Measurements from ENCODE around the gene FGGY. TPM values are rescaled to one million over a fixed set of nuclear protein-coding genes. Genes with fewer than 3 reads are reported as not detected.

The FGGY gene
- total RNA-seq, 1 experiment from 2014 or later: 4.7 TPM

DNA sequence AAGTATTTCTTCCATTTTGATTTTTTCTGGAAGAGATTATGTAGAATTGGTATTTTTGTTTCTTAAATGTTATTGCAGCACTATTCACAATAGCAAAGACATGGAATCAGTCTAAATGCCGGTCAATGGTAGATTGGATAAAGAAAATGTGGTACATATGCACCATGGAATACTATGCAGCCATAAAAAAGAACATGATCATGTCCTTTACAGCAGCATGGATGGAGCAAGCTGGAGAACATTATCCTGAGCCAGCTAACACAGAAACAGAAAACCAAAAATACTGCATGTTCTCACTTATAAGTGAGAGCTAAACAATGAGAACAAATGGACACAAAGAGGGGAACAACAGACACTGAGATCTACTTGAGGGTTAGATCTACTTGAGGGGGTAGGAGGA lies 5.4 kb downstream of the FGGY start:
- H3K9me2 ChIP-seq (replicated peaks; ENCODE audit: insufficient read depth, low read length): no peaks in the 10 kb centered on the region
- no peak overlapping the region for H3K4me2 ChIP-seq (ENCODE audit: low read depth, low read length, poor library complexity, severe bottlenecking)
- peaks cover 10% of the 10 kb centered on the region for H3K4me1 ChIP-seq (ENCODE audit: low read length)
- H3K9ac ChIP-seq (ENCODE audit: low read length): no peak overlapping the region
- H3K27me3 ChIP-seq (ENCODE audit: low read length): no peaks in the 10 kb centered on the region
- no peaks in the 10 kb centered on the region for H3K79me2 ChIP-seq (ENCODE audit: low read length)
- peaks cover 8% of the 10 kb centered on the region; the same call in 1 of the 2 replicates for H3K9me3 ChIP-seq (ENCODE audit: low read length)
- no peak overlapping the region for H3K4me3 ChIP-seq (ENCODE audit: low read length)
- H2AFZ ChIP-seq (ENCODE audit: low read length): no peak overlapping the region
- no peak for DNase-seq
- no peaks in the 10 kb centered on the region for H4K20me1 ChIP-seq (ENCODE audit: insufficient read depth, low read depth, low read length)
- no peaks in the 10 kb centered on the region for H3K36me3 ChIP-seq (ENCODE audit: insufficient read depth, low read length)
- H3K27ac ChIP-seq (ENCODE audit: low read length): no peak overlapping the region

DNA sequence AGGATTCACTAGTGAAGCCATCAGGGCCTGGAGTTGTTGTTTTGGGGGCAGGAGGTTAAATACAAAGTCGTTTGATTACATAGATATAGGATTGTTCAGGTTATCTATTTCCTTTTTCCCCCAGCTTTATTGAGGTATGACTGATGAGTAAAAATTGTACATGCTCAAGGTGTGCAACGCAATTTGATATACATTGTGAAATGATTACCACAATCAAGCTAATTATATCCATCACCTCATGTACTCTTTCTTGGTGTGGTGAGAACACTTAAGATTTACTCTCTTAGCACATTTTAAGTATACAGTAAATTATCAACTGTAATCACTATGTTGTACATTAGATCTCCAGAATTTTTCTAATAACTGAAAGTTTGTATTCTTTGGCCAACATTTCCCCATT lies 6.0 kb downstream of the FGGY start:
- no peak overlapping the region for H3K4me3 ChIP-seq (ENCODE audit: low read length)

GRCh38 chr1:59305188-59305587 lies 8.3 kb downstream of the FGGY start:
- H2AFZ ChIP-seq (ENCODE audit: low read length): no peak overlapping the region

More for the DNA sequence above, 6.0 kb downstream of the FGGY start:
- no peaks in the 10 kb centered on the region for H3K27me3 ChIP-seq (ENCODE audit: low read length)
- no peak overlapping the region for H3K27ac ChIP-seq (ENCODE audit: low read length)
- peaks cover 8% of the 10 kb centered on the region; the same call in 1 of the 2 replicates for H3K9me3 ChIP-seq (ENCODE audit: low read length)
- no peak overlapping the region for H3K9ac ChIP-seq (ENCODE audit: low read length)
- H3K4me2 ChIP-seq (ENCODE audit: low read depth, low read length, poor library complexity, severe bottlenecking): no peak overlapping the region
- no peaks in the 10 kb centered on the region for H4K20me1 ChIP-seq (ENCODE audit: insufficient read depth, low read depth, low read length)
- H3K9me2 ChIP-seq (replicated peaks; ENCODE audit: insufficient read depth, low read length): no peaks in the 10 kb centered on the region
- DNase-seq: no peak
- peaks cover 4% of the 10 kb centered on the region for H3K4me1 ChIP-seq (ENCODE audit: low read length)
- no peaks in the 10 kb centered on the region for H3K79me2 ChIP-seq (ENCODE audit: low read length)
- H2AFZ ChIP-seq (ENCODE audit: low read length): no peak overlapping the region
- no peaks in the 10 kb centered on the region for H3K36me3 ChIP-seq (ENCODE audit: insufficient read depth, low read length)

GRCh38 chr1:59307591-59307990 lies 10.7 kb downstream of the FGGY start:
- no peaks in the 10 kb centered on the region for H3K4me1 ChIP-seq (ENCODE audit: low read length)
- no peak overlapping the region for H3K9ac ChIP-seq (ENCODE audit: low read length)
- no peaks in the 10 kb centered on the region for H3K27me3 ChIP-seq (ENCODE audit: low read length)
- H3K79me2 ChIP-seq (ENCODE audit: low read length): no peaks in the 10 kb centered on the region
- no peak for DNase-seq
- peaks cover 8% of the 10 kb centered on the region; the same call in 1 of the 2 replicates for H3K9me3 ChIP-seq (ENCODE audit: low read length)
- no peak overlapping the region for H3K4me2 ChIP-seq (ENCODE audit: low read depth, low read length, poor library complexity, severe bottlenecking)
- no peak overlapping the region for H3K27ac ChIP-seq (ENCODE audit: low read length)
- no peak overlapping the region for H3K4me3 ChIP-seq (ENCODE audit: low read length)
- H3K9me2 ChIP-seq (replicated peaks; ENCODE audit: insufficient read depth, low read length): no peaks in the 10 kb centered on the region
- H2AFZ ChIP-seq (ENCODE audit: low read length): no peak overlapping the region
- H4K20me1 ChIP-seq (ENCODE audit: insufficient read depth, low read depth, low read length): no peaks in the 10 kb centered on the region
- H3K36me3 ChIP-seq (ENCODE audit: insufficient read depth, low read length): no peaks in the 10 kb centered on the region

More at GRCh38 chr1:59305188-59305587, 8.3 kb downstream of the FGGY start:
- Histone ChIP-seq H3K9me2 (replicated peaks; ENCODE audit: insufficient read depth, low read length) (no peaks in the 10 kb centered on the region), H4K20me1 (ENCODE audit: insufficient read depth, low read depth, low read length) (no peaks in the 10 kb centered on the region), H3K36me3 (ENCODE audit: insufficient read depth, low read length) (no peaks in the 10 kb centered on the region), H3K27me3 (ENCODE audit: low read length) (no peaks in the 10 kb centered on the region), H3K27ac (ENCODE audit: low read length) (no peak overlapping the region), H3K4me2 (ENCODE audit: low read depth, low read length, poor library complexity, severe bottlenecking) (no peak overlapping the region), H3K4me1 (ENCODE audit: low read length) (no peaks in the 10 kb centered on the region), H3K79me2 (ENCODE audit: low read length) (no peaks in the 10 kb centered on the region), H3K9ac (ENCODE audit: low read length) (no peak overlapping the region), H3K4me3 (ENCODE audit: low read length) (no peak overlapping the region), H3K9me3 (ENCODE audit: low read length) (peaks cover 8% of the 10 kb centered on the region; the same call in 1 of the 2 replicates)
- DNase-seq: no peak

- Histone ChIP-seq H3K4me2 (ENCODE audit: low read depth, low read length, poor library complexity, severe bottlenecking) (no peak overlapping the region), H3K9me3 (ENCODE audit: low read length) (peaks cover 8% of the 10 kb centered on the region; the same call in 1 of the 2 replicates), H3K9me2 (replicated peaks; ENCODE audit: insufficient read depth, low read length) (no peaks in the 10 kb centered on the region), H4K20me1 (ENCODE audit: insufficient read depth, low read depth, low read length) (no peaks in the 10 kb centered on the region), H3K4me1 (ENCODE audit: low read length) (no peaks in the 10 kb centered on the region), H3K79me2 (ENCODE audit: low read length) (no peaks in the 10 kb centered on the region), H2AFZ (ENCODE audit: low read length) (no peak overlapping the region), H3K4me3 (ENCODE audit: low read length) (no peak overlapping the region), H3K27ac (ENCODE audit: low read length) (no peak overlapping the region), H3K27me3 (ENCODE audit: low read length) (no peaks in the 10 kb centered on the region), H3K36me3 (ENCODE audit: insufficient read depth, low read length) (no peaks in the 10 kb centered on the region), H3K9ac (ENCODE audit: low read length) (no peak overlapping the region)
- no peak for DNase-seq
Measured at GRCh38 chr1:59308839-59309238, 11.9 kb downstream of the FGGY start.

DNA sequence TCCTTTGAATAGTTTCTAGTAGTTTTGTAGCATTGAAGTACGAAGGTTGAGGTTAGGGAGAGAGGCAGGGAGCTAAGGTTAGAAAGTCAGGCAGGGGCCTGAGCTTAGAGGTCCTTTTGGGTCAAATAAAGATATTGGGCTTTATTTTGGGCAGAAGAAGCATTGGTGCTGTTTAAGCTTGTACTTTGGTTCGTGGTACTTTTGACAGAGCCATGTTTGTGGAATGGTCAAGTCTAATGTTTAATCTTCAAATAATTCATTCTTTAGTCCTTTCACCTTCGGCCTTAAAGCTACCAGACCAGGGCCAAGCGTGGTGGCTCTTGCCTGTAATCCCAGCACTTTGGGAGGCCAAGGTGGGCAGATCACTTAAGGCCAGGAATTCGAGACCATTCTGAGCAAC lies 12.5 kb downstream of the FGGY start:
- Histone ChIP-seq H3K4me2 (ENCODE audit: low read depth, low read length, poor library complexity, severe bottlenecking) (no peak overlapping the region), H3K27ac (ENCODE audit: low read length) (no peak overlapping the region), H3K4me1 (ENCODE audit: low read length) (no peaks in the 10 kb centered on the region), H4K20me1 (ENCODE audit: insufficient read depth, low read depth, low read length) (no peaks in the 10 kb centered on the region), H3K9me3 (ENCODE audit: low read length) (peaks cover 7% of the 10 kb centered on the region; the same call in 1 of the 2 replicates), H3K9ac (ENCODE audit: low read length) (no peak overlapping the region), H3K9me2 (replicated peaks; ENCODE audit: insufficient read depth, low read length) (no peaks in the 10 kb centered on the region), H3K4me3 (ENCODE audit: low read length) (no peak overlapping the region), H3K79me2 (ENCODE audit: low read length) (no peaks in the 10 kb centered on the region), H2AFZ (ENCODE audit: low read length) (no peak overlapping the region), H3K27me3 (ENCODE audit: low read length) (no peaks in the 10 kb centered on the region), H3K36me3 (ENCODE audit: insufficient read depth, low read length) (no peaks in the 10 kb centered on the region)
- no peak for DNase-seq

GRCh38 chr1:59309795-59310548 lies 13.1 kb downstream of the FGGY start:
- Histone ChIP-seq H3K9me3 (ENCODE audit: low read length) (peaks cover 2% of the 10 kb centered on the region; the same call in 1 of the 2 replicates), H2AFZ (ENCODE audit: low read length) (no peak overlapping the region), H3K79me2 (ENCODE audit: low read length) (no peaks in the 10 kb centered on the region), H3K27me3 (ENCODE audit: low read length) (no peaks in the 10 kb centered on the region), H3K9ac (ENCODE audit: low read length) (no peak overlapping the region), H4K20me1 (ENCODE audit: insufficient read depth, low read depth, low read length) (no peaks in the 10 kb centered on the region), H3K4me1 (ENCODE audit: low read length) (no peaks in the 10 kb centered on the region), H3K27ac (ENCODE audit: low read length) (no peak overlapping the region), H3K9me2 (replicated peaks; ENCODE audit: insufficient read depth, low read length) (no peaks in the 10 kb centered on the region), H3K4me2 (ENCODE audit: low read depth, low read length, poor library complexity, severe bottlenecking) (no peak overlapping the region), H3K4me3 (ENCODE audit: low read length) (no peak overlapping the region), H3K36me3 (ENCODE audit: insufficient read depth, low read length) (no peaks in the 10 kb centered on the region)
- DNase-seq: no peak

DNA sequence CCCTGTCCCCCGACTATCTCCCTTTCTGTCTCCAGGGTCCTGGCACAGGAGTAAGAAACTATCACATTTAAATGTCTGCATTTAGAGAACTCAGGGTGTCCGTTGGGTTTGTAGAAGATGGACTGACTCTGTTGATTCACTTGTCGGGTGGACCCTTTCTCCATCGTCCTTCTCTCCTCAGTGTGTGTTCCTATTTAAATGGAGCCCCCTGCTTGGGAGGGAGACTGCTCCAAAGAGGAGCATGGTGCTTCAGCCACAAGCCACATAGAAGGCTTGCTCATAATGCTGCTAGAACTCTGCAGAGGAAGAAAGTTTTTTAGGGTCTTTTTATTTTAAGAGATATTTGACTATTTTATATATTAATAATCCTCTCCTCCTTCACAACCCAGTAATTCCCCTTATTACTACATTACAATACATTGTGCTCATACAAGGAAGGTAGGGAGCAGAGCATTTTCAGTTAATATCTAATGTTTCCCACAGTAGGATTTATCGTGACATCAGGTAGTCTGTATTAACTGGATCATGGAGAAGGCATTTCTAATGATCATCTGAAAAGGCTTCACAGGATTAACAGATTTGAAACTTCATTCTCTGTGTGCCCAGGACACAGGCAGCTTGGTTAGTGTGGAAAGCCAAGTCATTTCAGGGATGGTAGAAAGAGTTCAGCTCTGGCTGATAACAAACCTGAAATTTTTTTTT lies 13.8 kb downstream of the FGGY start:
- Histone ChIP-seq H3K9me3 (ENCODE audit: low read length) (no peaks in the 10 kb centered on the region), H3K9ac (ENCODE audit: low read length) (no peak overlapping the region), H3K4me2 (ENCODE audit: low read depth, low read length, poor library complexity, severe bottlenecking) (no peak overlapping the region), H3K27ac (ENCODE audit: low read length) (no peak overlapping the region), H4K20me1 (ENCODE audit: insufficient read depth, low read depth, low read length) (no peaks in the 10 kb centered on the region), H3K27me3 (ENCODE audit: low read length) (no peaks in the 10 kb centered on the region), H3K36me3 (ENCODE audit: insufficient read depth, low read length) (no peaks in the 10 kb centered on the region), H3K4me3 (ENCODE audit: low read length) (no peak overlapping the region), H3K79me2 (ENCODE audit: low read length) (no peaks in the 10 kb centered on the region), H3K4me1 (ENCODE audit: low read length) (no peaks in the 10 kb centered on the region), H2AFZ (ENCODE audit: low read length) (no peak overlapping the region), H3K9me2 (replicated peaks; ENCODE audit: insufficient read depth, low read length) (no peaks in the 10 kb centered on the region)
- DNase-seq: no peak
